Sigmoid colon (tissue), 7 donors: Measurements from ENCODE around the gene ZNFX1. TPM values are rescaled to one million over a fixed set of nuclear protein-coding genes. Genes with fewer than 3 reads are reported as not detected.

Experiments
- DNase-seq: peaks from one replicate; pipeline ENCODE4 v3.0.0-alpha.2; 2019
- H3K27ac ChIP-seq, 4 donors: fragments of 200-600 bp; sonication (generic); one replicate each; pipeline ENCODE4 v1.5.1; 2016 to 2019; ENCODE audit warnings: mild to moderate bottlenecking in 1 of 4
- H3K27me3 ChIP-seq, 3 donors: fragments of 200-600 bp; sonication (generic); one replicate each; pipeline ENCODE4 v1.5.1; 2019; ENCODE audit warnings: mild to moderate bottlenecking in 1 of 3
- H3K36me3 ChIP-seq, 4 donors: fragments of 200-600 bp; sonication (generic); one replicate each; pipeline ENCODE4 v1.5.1; 2016 to 2019
- H3K4me1 ChIP-seq, 4 donors: fragments of 200-600 bp; sonication (generic); one replicate each; pipeline ENCODE4 v1.5.1; 2017 to 2019
- H3K4me3 ChIP-seq, 4 donors: fragments of 200-600 bp; sonication (generic); one replicate each; pipeline ENCODE4 v1.5.1; 2017 to 2019; ENCODE audit warnings: mild to moderate bottlenecking in 2 of 4, moderate library complexity in 1 of 4
- H3K9me3 ChIP-seq, 4 donors: fragments of 200-600 bp in 3 of 4; sonication (generic) in 3 of 4; one replicate each; pipeline versions ENCODE4 v1.5.1 to v1.6.1; 2013 to 2019
- EP300 ChIP-seq, 4 donors: sonication (generic); formaldehyde crosslinking; IDR thresholded peaks; one replicate each; pipeline ENCODE4 v1.6.1; 2017; ENCODE audit warnings: antibody characterized with exemption in 4 of 4
- POLR2A ChIP-seq, 2 donors: fragments of 450-650 bp; IDR thresholded peaks; one replicate each; pipeline ENCODE4 v1.6.1; 2016; ENCODE audit warnings: antibody characterized with exemption in 2 of 2, mild to moderate bottlenecking in 2 of 2, moderate library complexity in 2 of 2
- POLR2AphosphoS5 ChIP-seq, 4 donors: sonication (generic); formaldehyde crosslinking; IDR thresholded peaks; one replicate each; pipeline ENCODE4 v1.6.1; 2017; ENCODE audit warnings: antibody characterized with exemption in 4 of 4
- WGBS, 2 donors: extraction: QIAGEN DNeasy Blood & Tissue Kit; methylation state at CpG; one replicate each; pipeline ENCODE4 v1.1.7; 2013; 5-methylcytosine and 5-hydroxymethylcytosine counted together
- intact Hi-C: fragments of 100-400 bp; cut with DNase I; formaldehyde crosslinking; loops from one replicate; pipeline ENCODE4 v1.15.1; 2023
- polyA plus RNA-seq, 3 donors: library from polyadenylated mRNA; stranded (reverse); fragments of 200-250 nt; gene quantifications; one replicate each; pipeline ENCODE4 v1.2.3, GENCODE V29; 2013
- total RNA-seq, 4 donors: library from RNA; depleted of rRNA; stranded (reverse); fragments of >200 nt; gene quantifications; one replicate each; pipeline ENCODE4 v1.1.0, GENCODE V29; 2016
- TF ChIP-seq, protein P1 (sequence below), 4 experiments: fragments of 450-650 bp in 3 of 4; fragments of 200-600 bp in 1 of 4; IDR thresholded peaks; one replicate each; pipeline ENCODE4 v1.5.1; 2016 to 2019; ENCODE audit warnings: antibody characterized with exemption in 4 of 4, mild to moderate bottlenecking in 3 of 4, moderate library complexity in 2 of 4
- donor health status: healthy with polysubstance abuse.
- donor health status: Bipolar disorder and iron deficiency.
- donor health status: healthy.

ZNFX1 gene
- total and polyA plus RNA-seq, 7 donors = 7.2 to 32.1 (median 25.7) TPM

DNA sequence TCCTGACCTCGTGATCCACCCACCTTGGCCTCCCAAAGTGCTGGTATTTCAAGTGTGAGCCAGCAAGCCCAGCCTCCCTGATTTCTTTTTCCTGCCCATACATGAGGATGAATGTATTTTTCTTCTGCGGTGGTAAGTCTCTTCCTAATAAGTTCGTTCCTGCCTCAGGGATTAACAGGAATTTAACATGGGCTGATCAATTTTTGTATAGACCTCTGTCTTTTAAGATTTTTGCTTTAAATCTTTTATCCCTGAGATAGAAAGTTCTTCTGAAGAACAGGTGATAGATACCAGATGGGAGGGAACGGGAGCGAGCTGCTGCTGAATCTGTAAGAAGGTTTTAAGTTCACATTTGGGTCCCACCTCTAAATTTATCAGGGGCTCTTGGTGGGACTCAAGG, 7.0 kb upstream of the ZNFX1 start:
- TF ChIP-seq POLR2AphosphoS5 (IDR thresholded peaks at IDR 0.05) (no peak), EP300 (IDR thresholded peaks at IDR 0.05) (no peak), POLR2A (IDR thresholded peaks at IDR 0.05) (no peak)
- TF ChIP-seq, protein P1, sequence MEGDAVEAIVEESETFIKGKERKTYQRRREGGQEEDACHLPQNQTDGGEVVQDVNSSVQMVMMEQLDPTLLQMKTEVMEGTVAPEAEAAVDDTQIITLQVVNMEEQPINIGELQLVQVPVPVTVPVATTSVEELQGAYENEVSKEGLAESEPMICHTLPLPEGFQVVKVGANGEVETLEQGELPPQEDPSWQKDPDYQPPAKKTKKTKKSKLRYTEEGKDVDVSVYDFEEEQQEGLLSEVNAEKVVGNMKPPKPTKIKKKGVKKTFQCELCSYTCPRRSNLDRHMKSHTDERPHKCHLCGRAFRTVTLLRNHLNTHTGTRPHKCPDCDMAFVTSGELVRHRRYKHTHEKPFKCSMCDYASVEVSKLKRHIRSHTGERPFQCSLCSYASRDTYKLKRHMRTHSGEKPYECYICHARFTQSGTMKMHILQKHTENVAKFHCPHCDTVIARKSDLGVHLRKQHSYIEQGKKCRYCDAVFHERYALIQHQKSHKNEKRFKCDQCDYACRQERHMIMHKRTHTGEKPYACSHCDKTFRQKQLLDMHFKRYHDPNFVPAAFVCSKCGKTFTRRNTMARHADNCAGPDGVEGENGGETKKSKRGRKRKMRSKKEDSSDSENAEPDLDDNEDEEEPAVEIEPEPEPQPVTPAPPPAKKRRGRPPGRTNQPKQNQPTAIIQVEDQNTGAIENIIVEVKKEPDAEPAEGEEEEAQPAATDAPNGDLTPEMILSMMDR (IDR thresholded peaks at IDR 0.05) = no peak
- peaks cover 61 to 100% (median 95%) of the 10 kb centered on the region in 4 donors for H3K36me3 ChIP-seq
- WGBS, 2 donors = 95 to 96% methylated on average over 5 of the region's 5 CpGs
- no peak for DNase-seq
- H3K27me3 ChIP-seq = no peaks in the 10 kb centered on the region
- H3K27ac ChIP-seq = no peak overlapping the region
- H3K4me1 ChIP-seq = peaks cover 0 to 39% (median 29%) of the 10 kb centered on the region in 4 donors
- H3K4me3 ChIP-seq = no peak overlapping the region
- H3K9me3 ChIP-seq = peaks cover 20 to 25% (median 21%) of the 10 kb centered on the region in 4 donors
- intact Hi-C loops = no loop called here

DNA sequence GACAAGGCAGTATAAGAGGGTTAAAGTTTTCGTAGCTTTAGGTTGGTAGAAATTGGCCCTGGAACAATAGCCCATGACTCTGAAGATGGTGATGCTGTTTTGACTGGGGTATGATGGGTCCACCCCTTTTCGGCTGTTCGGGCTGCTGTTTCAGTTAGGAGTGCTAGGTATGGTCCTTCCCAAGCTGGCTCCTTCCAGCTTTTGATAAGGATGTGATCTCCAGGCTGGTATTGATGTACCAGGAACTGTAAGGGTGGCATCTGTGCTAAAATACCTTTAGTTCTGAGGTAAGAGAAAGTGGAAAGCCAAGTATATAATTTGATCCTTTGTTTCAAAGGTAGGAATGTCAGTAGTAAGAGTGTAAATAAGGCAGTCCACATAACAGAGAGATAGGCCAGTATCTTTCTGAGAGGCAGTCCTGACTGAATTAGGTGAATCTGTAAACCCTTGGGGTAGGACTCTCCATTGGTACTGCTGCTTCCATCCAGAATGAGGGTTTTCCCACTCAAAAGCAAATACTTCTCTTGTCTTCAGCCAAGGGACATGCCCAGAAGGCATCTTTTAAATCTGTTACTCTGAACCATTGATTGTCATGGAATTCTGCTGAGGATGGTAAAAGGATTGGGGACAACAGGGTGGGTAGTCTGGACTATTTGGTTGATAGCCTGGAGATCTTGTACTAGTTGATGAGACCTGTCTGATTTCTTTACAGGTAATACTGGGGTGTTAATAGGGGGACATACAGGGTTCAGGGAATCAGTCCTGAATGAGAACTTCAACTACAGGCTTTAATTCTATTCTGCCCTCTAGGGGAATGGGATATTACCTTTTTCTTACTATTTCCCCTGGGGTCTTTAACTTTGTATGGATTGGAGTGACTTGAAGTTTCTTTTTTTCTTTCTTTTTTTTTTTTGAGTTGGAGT, 6.1 kb upstream of the ZNFX1 start:
- TF ChIP-seq EP300 (IDR thresholded peaks at IDR 0.05) = no peak
- TF ChIP-seq, protein P1 (IDR thresholded peaks at IDR 0.05) = no peak
- Histone ChIP-seq H3K4me1 (peaks cover 0 to 47% (median 37%) of the 10 kb centered on the region in 4 donors), H3K27ac (no peak overlapping the region), H3K4me3 (no peak overlapping the region), H3K36me3 (peaks cover 60 to 95% (median 88%) of the 10 kb centered on the region in 4 donors), H3K27me3 (no peaks in the 10 kb centered on the region), H3K9me3 (peaks cover 20 to 25% (median 21%) of the 10 kb centered on the region in 4 donors)
- DNase-seq = no peak
- intact Hi-C loops = no loop called here
- 90 to 96% methylated on average over 3 of the region's 3 CpGs for WGBS, 2 donors

DNA sequence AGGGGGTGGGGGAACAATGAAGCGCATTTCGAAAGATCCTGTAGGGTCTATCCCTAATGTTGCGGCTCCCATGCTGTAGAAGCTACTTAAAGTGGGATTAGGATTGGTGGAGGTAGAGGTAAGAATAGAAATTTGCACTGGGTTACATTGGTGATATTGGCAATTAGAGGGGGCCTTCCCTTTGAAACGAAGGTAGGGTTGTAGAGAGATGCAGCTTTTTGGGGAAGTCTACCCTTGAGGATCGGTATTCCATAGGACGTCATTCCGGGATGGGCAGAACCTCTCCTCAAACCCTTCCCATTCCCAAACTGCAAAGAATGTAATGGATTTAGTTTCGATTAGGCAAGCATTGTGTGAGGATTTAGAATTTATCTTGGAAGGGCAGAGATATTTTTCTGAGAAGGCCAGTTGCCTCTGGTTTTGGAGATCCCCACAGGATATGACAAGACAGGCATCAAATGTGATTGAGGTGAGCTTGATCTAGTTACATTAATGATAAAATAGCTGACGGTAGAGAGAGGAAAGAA, 5.4 kb upstream of the ZNFX1 start:
- Histone ChIP-seq H3K36me3 (peaks cover 54 to 88% (median 81%) of the 10 kb centered on the region in 4 donors), H3K4me3 (no peak overlapping the region), H3K4me1 (peaks cover 0 to 47% (median 39%) of the 10 kb centered on the region in 4 donors), H3K9me3 (peaks cover 20 to 25% (median 21%) of the 10 kb centered on the region in 4 donors), H3K27ac (no peak overlapping the region), H3K27me3 (no peaks in the 10 kb centered on the region)
- intact Hi-C loops = no loop called here
- no peak for DNase-seq
- TF ChIP-seq, protein P1 (IDR thresholded peaks at IDR 0.05) = no peak
- no peak for TF ChIP-seq POLR2A (IDR thresholded peaks at IDR 0.05)
- no peak for TF ChIP-seq POLR2AphosphoS5 (IDR thresholded peaks at IDR 0.05)
- TF ChIP-seq EP300 (IDR thresholded peaks at IDR 0.05) = no peak
- WGBS, 2 donors = 87 to 92% methylated on average over 9 of the region's 9 CpGs

DNA sequence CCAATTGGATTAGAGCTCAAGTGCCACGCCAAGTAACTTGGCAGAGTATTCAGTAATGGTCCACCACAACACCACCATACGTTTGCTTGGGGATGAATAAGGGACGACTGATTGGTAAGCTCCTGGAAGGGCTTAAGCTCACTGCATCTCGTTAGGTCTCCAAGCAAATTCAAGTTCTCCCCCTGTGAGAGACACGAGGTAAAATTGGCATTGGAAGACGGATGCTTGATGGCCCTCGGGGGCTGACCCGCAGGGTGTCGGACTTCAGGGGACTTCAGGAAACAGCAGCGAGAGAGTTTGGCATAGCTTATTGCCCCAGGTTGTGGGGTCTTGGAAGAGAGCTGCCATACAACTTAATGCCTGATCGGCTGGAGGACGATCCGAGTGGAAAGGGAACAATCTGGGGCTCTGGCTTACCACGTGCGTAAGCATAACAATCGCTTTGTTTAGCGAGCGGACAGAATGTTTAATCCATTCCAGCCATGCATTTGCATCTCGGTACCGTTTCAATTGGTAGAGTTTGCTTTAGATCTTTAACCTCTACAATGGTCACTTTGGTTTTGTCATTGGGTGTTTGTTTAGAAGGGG, 4.8 kb upstream of the ZNFX1 start:
- Histone ChIP-seq H3K27ac (no peak overlapping the region), H3K27me3 (no peaks in the 10 kb centered on the region), H3K9me3 (peaks cover 20 to 24% (median 21%) of the 10 kb centered on the region in 4 donors), H3K4me3 (no peak overlapping the region), H3K36me3 (peaks cover 53 to 82% (median 76%) of the 10 kb centered on the region in 4 donors), H3K4me1 (peaks cover 0 to 47% (median 39%) of the 10 kb centered on the region in 4 donors)
- no peak for DNase-seq
- 79 to 87% methylated on average over 20 of the region's 20 CpGs for WGBS, 2 donors
- TF ChIP-seq POLR2AphosphoS5 (IDR thresholded peaks at IDR 0.05) (no peak), EP300 (IDR thresholded peaks at IDR 0.05) (no peak), POLR2A (IDR thresholded peaks at IDR 0.05) (no peak)
- TF ChIP-seq, protein P1 (IDR thresholded peaks at IDR 0.05) = no peak
- intact Hi-C loops = no loop called here
